Panc1 (cell line): ENCODE data around the gene SHE. TPM values are rescaled to one million over a fixed set of nuclear protein-coding genes. Genes with fewer than 3 reads are reported as not detected.
"Not testable (repeated sequence)": the region's sequence is repeated elsewhere in the genome, so short reads cannot be mapped to it uniquely, and the experiment has no call there.

Source experiments
- ATAC-seq: fragments of 200-7000 bp; cut with Tn5 transposase; 2 replicates; pipeline ENCODE4 v1.9.1; 2020; ENCODE audit warnings: mild to moderate bottlenecking, moderate library complexity
- BruUV-seq: library from RNA; stranded (reverse); fragments of 400-500 nt; replicated peaks from 2 replicates; lab custom pipeline; 2021; lab: Mats Ljungman, UMichigan
- CTCF ChIA-PET: fragments of 300-600 bp; sonication (Branson Sonifier 250); formaldehyde crosslinking; loops from one replicate; lab custom pipeline; 2022; ENCODE audit warnings: antibody characterized with exemption; lab: Charles Lee
- POLR2A ChIA-PET: fragments of 300-600 bp; sonication (Branson Sonifier 250); formaldehyde crosslinking; loops from one replicate; lab custom pipeline; 2022; ENCODE audit warnings: antibody characterized with exemption; lab: Charles Lee
- DNase-seq: peaks from one replicate; pipeline ENCODE4 v3.0.0-alpha.2; 2010; ENCODE audit warnings: low read depth, low spot score
- H3K27ac ChIP-seq: 2 replicates; pipeline ENCODE4 v1.5.1; 2011; ENCODE audit warnings: mild to moderate bottlenecking, low read length, inconsistent platforms
- H3K27me3 ChIP-seq: fragments of 200-500 bp; sonication (Bioruptor generic); 2 replicates; pipeline ENCODE4 v1.6.0; 2014; ENCODE audit warnings: low read length, inconsistent platforms; ENCODE audit not compliant: control insufficient read depth, insufficient read depth
- H3K36me3 ChIP-seq: fragments of 200-500 bp; sonication (Bioruptor generic); 2 replicates; pipeline ENCODE4 v1.5.1; 2014; ENCODE audit warnings: inconsistent platforms, mild to moderate bottlenecking, low read length, moderate library complexity; ENCODE audit not compliant: control insufficient read depth, insufficient read depth
- H3K4me1 ChIP-seq: 2 replicates; pipeline ENCODE4 v1.5.1; 2011; ENCODE audit warnings: inconsistent platforms, mild to moderate bottlenecking, low read length, moderate library complexity; ENCODE audit not compliant: control insufficient read depth, insufficient read depth
- H3K4me3 ChIP-seq, 2 experiments: 2 replicates each; pipeline ENCODE4 v1.5.1; 2011 to 2012; ENCODE audit warnings: low read depth in 2 of 2, low read length in 2 of 2, mild to moderate bottlenecking in 2 of 2, inconsistent platforms in 1 of 2, moderate library complexity in 1 of 2
- H3K9me3 ChIP-seq: fragments of 200-500 bp; sonication (Bioruptor generic); 2 replicates; pipeline ENCODE4 v1.5.1; 2014; ENCODE audit warnings: low read depth, mild to moderate bottlenecking, inconsistent platforms, low read length, moderate library complexity; ENCODE audit not compliant: control insufficient read depth, insufficient read depth
- POLR2AphosphoS5 ChIP-seq: IDR thresholded peaks from 2 replicates; pipeline ENCODE4 v1.6.1; 2012; ENCODE audit warnings: mild to moderate bottlenecking, low read depth, low read length, moderate library complexity
- SIN3A ChIP-seq: IDR thresholded peaks from 2 replicates; pipeline ENCODE4 v1.6.1; 2012; ENCODE audit warnings: low read depth, mild to moderate bottlenecking, low read length, moderate library complexity, borderline replicate concordance; ENCODE audit not compliant: insufficient read depth
- TCF7L2 ChIP-seq: IDR thresholded peaks from 2 replicates; pipeline ENCODE4 v1.6.1; 2011; ENCODE audit warnings: mild to moderate bottlenecking, low read depth, low read length, inconsistent platforms
- in situ Hi-C: cut with HindIII; loops from 2 replicates; pipeline ENCODE4 v1.10.0; 2016; ENCODE audit warnings: low sequenced_read_pairs, low pct_unique_long_range_greater_than_20kb
- intact Hi-C: fragments of 100-400 bp; cut with micrococcal nuclease; formaldehyde crosslinking; loops from one replicate; pipeline ENCODE4 v1.10.0; 2022; ENCODE audit not compliant: unreplicated experiment
- total RNA-seq: library from RNA; stranded (reverse); gene quantifications from one replicate; pipeline ENCODE4 v1.2.1, GENCODE V29; 2021; ENCODE audit not compliant: unreplicated experiment
- TF ChIP-seq, protein P1 (sequence below): fragments of 450-650 bp; IDR thresholded peaks from 2 replicates; pipeline ENCODE4 v1.5.1; 2017; ENCODE audit warnings: mild to moderate bottlenecking
- TF ChIP-seq, protein P2 (sequence below), 2 experiments: IDR thresholded peaks; 2 replicates each; pipeline ENCODE4 v1.6.1; 2011 to 2012; ENCODE audit warnings: low read depth in 2 of 2, control low read depth in 1 of 2, low read length in 1 of 2, mild to moderate bottlenecking in 1 of 2, moderate library complexity in 1 of 2; ENCODE audit not compliant: insufficient read depth in 1 of 2

SHE gene
- total RNA-seq, 1 experiment from 2014 or later: 0.03 TPM

DNA sequence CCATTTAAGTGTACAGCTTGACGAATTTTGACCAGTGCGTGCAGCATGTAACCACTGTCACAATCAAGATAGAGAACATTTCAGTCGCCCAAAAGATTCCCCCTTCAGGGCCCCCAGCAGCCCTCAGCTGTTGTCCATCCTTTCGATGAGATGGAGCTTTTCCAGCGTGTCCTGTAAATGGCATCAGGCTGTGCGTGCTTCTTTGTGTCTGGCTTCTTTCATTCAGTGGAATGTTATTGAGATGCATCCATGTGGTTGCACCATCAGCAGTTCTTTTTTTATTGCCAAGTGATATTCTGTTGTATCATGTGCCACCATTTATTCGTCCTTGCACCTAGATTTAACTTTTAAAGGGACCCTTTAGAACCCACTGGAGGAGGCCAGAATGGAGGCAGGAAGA is 34.4 kb upstream of the SHE start:
- in situ Hi-C loops: no loop called here

DNA sequence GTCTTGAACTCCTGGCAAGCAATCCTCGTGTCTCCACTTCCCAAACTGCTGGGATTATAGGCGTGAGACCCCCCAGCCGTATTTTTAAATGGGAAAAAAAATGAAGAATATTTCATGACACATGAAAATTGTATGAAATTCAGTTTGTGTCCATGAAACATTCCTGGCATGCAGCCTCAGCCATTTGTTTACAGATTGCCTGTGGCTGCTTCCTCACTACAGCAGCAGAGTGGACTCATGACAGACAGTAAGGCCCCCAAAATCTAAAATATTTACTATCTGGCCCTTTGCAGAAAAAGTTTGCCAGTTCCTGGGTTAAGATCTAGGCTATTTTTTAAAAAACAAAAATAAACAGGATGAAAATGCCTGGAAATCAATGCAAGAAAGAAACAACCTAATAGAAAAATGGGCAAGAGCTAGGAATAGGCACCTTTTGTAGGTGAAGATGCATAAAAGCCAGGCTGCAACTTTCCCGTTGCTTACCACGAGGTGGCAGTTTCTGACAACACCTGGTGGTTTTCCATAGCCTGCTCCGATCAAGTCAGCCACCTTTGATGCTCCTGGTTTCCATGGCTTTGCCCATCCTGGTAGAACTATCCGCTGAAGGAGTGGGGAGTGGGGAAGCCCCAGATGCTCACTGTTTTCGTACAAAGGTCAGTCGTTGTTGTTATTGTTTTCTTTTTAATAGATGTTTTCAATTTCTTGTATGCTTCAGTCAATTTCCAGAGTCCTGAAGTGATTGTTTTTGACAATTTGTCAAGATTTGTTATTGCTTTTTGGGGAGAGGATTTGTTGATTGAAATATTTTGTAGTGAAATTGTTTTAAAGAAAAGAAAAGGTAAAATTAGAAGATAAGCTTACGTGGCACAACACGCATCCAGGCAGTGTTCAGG is 32.0 kb upstream of the SHE start:
- in situ Hi-C loops (no loop called here), intact Hi-C loops (no loop called here)
- no TSS peak for BruUV-seq
- Histone ChIP-seq H3K4me1 (no peaks in the 10 kb centered on the region), H3K36me3 (no peaks in the 10 kb centered on the region), H3K4me3 (no peak overlapping the region), H3K27ac (no peak overlapping the region), H3K27me3 (peaks cover 2% of the 10 kb centered on the region; the same call in 1 of the 2 replicates), H3K9me3 (no peaks in the 10 kb centered on the region)
- DNase-seq: no peak
- TF ChIP-seq, protein P1, sequence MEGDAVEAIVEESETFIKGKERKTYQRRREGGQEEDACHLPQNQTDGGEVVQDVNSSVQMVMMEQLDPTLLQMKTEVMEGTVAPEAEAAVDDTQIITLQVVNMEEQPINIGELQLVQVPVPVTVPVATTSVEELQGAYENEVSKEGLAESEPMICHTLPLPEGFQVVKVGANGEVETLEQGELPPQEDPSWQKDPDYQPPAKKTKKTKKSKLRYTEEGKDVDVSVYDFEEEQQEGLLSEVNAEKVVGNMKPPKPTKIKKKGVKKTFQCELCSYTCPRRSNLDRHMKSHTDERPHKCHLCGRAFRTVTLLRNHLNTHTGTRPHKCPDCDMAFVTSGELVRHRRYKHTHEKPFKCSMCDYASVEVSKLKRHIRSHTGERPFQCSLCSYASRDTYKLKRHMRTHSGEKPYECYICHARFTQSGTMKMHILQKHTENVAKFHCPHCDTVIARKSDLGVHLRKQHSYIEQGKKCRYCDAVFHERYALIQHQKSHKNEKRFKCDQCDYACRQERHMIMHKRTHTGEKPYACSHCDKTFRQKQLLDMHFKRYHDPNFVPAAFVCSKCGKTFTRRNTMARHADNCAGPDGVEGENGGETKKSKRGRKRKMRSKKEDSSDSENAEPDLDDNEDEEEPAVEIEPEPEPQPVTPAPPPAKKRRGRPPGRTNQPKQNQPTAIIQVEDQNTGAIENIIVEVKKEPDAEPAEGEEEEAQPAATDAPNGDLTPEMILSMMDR: peak; percentile 86
- TF ChIP-seq, protein P2, sequence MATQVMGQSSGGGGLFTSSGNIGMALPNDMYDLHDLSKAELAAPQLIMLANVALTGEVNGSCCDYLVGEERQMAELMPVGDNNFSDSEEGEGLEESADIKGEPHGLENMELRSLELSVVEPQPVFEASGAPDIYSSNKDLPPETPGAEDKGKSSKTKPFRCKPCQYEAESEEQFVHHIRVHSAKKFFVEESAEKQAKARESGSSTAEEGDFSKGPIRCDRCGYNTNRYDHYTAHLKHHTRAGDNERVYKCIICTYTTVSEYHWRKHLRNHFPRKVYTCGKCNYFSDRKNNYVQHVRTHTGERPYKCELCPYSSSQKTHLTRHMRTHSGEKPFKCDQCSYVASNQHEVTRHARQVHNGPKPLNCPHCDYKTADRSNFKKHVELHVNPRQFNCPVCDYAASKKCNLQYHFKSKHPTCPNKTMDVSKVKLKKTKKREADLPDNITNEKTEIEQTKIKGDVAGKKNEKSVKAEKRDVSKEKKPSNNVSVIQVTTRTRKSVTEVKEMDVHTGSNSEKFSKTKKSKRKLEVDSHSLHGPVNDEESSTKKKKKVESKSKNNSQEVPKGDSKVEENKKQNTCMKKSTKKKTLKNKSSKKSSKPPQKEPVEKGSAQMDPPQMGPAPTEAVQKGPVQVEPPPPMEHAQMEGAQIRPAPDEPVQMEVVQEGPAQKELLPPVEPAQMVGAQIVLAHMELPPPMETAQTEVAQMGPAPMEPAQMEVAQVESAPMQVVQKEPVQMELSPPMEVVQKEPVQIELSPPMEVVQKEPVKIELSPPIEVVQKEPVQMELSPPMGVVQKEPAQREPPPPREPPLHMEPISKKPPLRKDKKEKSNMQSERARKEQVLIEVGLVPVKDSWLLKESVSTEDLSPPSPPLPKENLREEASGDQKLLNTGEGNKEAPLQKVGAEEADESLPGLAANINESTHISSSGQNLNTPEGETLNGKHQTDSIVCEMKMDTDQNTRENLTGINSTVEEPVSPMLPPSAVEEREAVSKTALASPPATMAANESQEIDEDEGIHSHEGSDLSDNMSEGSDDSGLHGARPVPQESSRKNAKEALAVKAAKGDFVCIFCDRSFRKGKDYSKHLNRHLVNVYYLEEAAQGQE (IDR thresholded peaks at IDR 0.05; ENCODE audit: insufficient read depth in 1 of 2, low read depth in 2 of 2, low read length in 1 of 2): no peak
- peak; percentile 87 for ATAC-seq
- ChIA-PET CTCF (interaction anchor here (0.7 to 2.2 kb wide), 2 partner anchors 12 to 86 kb away, joined by 4 to 14 read pairs; no protein-coding TSS in a partner anchor), POLR2A (interaction anchor here (0.7 kb wide), 1 partner anchor 173 kb away, joined by 3 read pairs; no protein-coding TSS in a partner anchor)

More for the DNA sequence above, 34.4 kb upstream of the SHE start:
- TF ChIP-seq TCF7L2: no peak
- TF ChIP-seq POLR2AphosphoS5: no peak
- TF ChIP-seq, protein P2 (IDR thresholded peaks at IDR 0.05; ENCODE audit: insufficient read depth in 1 of 2, low read depth in 2 of 2, low read length in 1 of 2): no peak
- TF ChIP-seq SIN3A: no peak
- TF ChIP-seq, protein P1: no peak
- ATAC-seq (no peak), DNase-seq (no peak)
- intact Hi-C loops: loop anchor here (5.0 kb wide), 1 partner anchor 44 kb away; no protein-coding TSS in a partner anchor
- BruUV-seq: no TSS peak
- no peak overlapping the region for H3K4me3 ChIP-seq
- no peaks in the 10 kb centered on the region for H3K4me1 ChIP-seq
- no peaks in the 10 kb centered on the region for H3K9me3 ChIP-seq
- ChIA-PET CTCF (no interaction called here), POLR2A (no interaction called here)
- H3K27ac ChIP-seq: no peak overlapping the region
- H3K27me3 ChIP-seq: peaks cover 2% of the 10 kb centered on the region; the same call in 1 of the 2 replicates
- H3K36me3 ChIP-seq: no peaks in the 10 kb centered on the region

DNA sequence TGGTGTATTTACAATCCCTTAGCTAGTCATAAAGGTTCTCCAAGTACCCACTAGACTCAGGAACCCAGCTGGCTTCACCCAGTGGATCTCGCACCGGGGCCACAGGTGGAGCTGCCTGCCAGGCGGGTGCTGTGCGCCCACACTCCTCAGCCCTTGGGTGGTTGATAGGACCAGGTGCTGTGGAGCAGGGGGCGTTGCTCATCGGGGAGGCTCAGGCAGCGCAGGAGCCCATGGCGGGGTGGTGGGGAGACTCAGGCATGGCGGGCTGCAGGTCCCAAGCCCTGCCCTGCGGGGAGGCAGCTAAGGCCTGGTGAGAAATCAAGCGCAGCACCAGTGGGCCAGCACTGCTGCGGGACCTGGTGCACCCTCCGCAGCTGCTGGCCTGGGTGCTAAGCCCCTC is 29.7 kb upstream of the SHE start:
- H3K36me3 ChIP-seq, H3K27ac ChIP-seq, H3K27me3 ChIP-seq, in situ Hi-C loops, DNase-seq, ATAC-seq, H3K4me1 ChIP-seq, intact Hi-C loops, H3K4me3 ChIP-seq, BruUV-seq, H3K9me3 ChIP-seq, POLR2A ChIA-PET: not testable (repeated sequence)
- CTCF ChIA-PET: interaction anchor here (0.6 kb wide), 1 partner anchor 51 kb away, joined by 4 read pairs; no protein-coding TSS in a partner anchor
